Left renal pelvis (tissue), 4 donors: ENCODE measurements around the gene FAF1. TPM values are rescaled to one million over a fixed set of nuclear protein-coding genes. Genes with fewer than 3 reads are reported as not detected.

Source experiments
- DNase-seq, 4 donors: peaks; one replicate each; pipeline ENCODE4 v3.0.0-alpha.2; 2013; ENCODE audit warnings: low read depth in 4 of 4, low spot score in 3 of 4
- polyA plus RNA-seq, 4 donors: library from polyadenylated mRNA; unstranded; fragments of 120-200 nt; gene quantifications; one replicate each; pipeline ENCODE4 v1.2.1, GENCODE V29; 2013; ENCODE audit not compliant: insufficient read length in 4 of 4

FAF1 gene
- polyA plus RNA-seq, 4 donors, result 52.7 to 72.0 (median 64.6) TPM

DNA sequence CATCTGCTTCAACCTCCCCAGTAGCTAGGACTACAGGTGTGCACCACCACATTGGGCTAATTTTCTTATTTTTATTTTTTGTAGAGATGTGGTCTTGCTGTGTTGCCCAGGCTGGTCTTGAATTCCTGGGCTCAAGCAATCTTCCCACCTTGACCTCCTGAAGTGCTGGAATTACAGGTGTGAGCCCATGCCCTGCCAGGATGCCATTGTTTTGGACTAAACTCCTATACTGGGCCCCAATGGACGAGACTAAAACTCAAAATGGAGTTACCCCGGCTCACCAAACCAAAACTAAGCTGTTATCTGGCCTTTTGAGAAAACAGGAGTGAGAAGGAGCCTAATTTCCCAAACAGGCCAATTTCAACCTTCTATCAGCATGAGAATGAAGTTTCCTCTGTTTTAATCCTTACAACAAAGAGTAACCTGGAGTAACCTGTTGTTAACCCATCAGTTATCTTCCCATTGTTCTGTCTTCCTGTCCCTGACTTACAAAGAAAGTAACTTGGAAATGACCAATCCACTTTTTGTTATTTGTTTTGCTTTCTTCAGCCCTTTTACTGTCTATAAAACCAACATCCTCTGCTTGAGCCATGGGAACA, 566.4 kb downstream of the FAF1 start:
- DNase-seq, result no peak

Other genes with a start within 250 kb of the FAF1 start
- 10 to 100 TPM; 10.0 to 28.1 (median 11.5) TPM for gene CDKN2C, start 10.0 kb upstream of the FAF1 start, polyA plus RNA-seq
- not detected for gene C1orf185, start 142.0 kb upstream of the FAF1 start, polyA plus RNA-seq